Erythroblast (primary cell): Measurements from ENCODE around the gene ADAMTSL1.

Experiments
- DNase-seq, 2 experiments: peaks; one replicate each; lab custom pipeline; 2025; lab: John Stamatoyannopoulos, UW
- GATA1 ChIP-seq: IDR thresholded peaks from 2 replicates; pipeline ENCODE4 v1.6.1; 2011; ENCODE audit warnings: low read depth, mild to moderate bottlenecking, control low read depth, low read length, moderate library complexity
- POLR2A ChIP-seq: IDR thresholded peaks from 2 replicates; pipeline ENCODE4 v1.6.1; 2011; ENCODE audit warnings: mild to moderate bottlenecking, low read length

The ADAMTSL1 gene

GRCh38 chr9:18447541-18447940 is 26.4 kb upstream of the ADAMTSL1 start:
- no peak for TF ChIP-seq POLR2A
- no peak for TF ChIP-seq GATA1
- DNase-seq: no peak

- no peak for TF ChIP-seq GATA1
- TF ChIP-seq POLR2A: no peak
- no peak for DNase-seq
These were observed 25.9 kb upstream of the ADAMTSL1 start for GRCh38 chr9:18448101-18448500.

- TF ChIP-seq GATA1 (no peak), POLR2A (no peak)
- no peak for DNase-seq
These were observed 22.5 kb upstream of the ADAMTSL1 start for GRCh38 chr9:18451406-18451805.

GRCh38 chr9:18452276-18452675 is 21.7 kb upstream of the ADAMTSL1 start:
- DNase-seq: no peak
- no peak for TF ChIP-seq GATA1

GRCh38 chr9:18456624-18457237 is 17.2 kb upstream of the ADAMTSL1 start:
- no peak for DNase-seq
- no peak for TF ChIP-seq POLR2A
- TF ChIP-seq GATA1: no peak

- DNase-seq: no peak
These were observed 16.4 kb upstream of the ADAMTSL1 start for GRCh38 chr9:18457510-18457909.

GRCh38 chr9:18459962-18460584 is 13.9 kb upstream of the ADAMTSL1 start:
- no peak for DNase-seq
- no peak for TF ChIP-seq GATA1
- no peak for TF ChIP-seq POLR2A

More at GRCh38 chr9:18457510-18457909, 16.4 kb upstream of the ADAMTSL1 start:
- TF ChIP-seq POLR2A: no peak
- TF ChIP-seq GATA1: no peak

GRCh38 chr9:18461496-18461895 is 12.5 kb upstream of the ADAMTSL1 start:
- TF ChIP-seq GATA1 (no peak), POLR2A (no peak)
- DNase-seq: no peak

- DNase-seq: no peak
- TF ChIP-seq GATA1: no peak
- TF ChIP-seq POLR2A: no peak
These were observed 10.0 kb upstream of the ADAMTSL1 start for GRCh38 chr9:18463991-18464390.

- TF ChIP-seq GATA1 (no peak), POLR2A (no peak)
- DNase-seq: no peak
These were observed 7.9 kb upstream of the ADAMTSL1 start for GRCh38 chr9:18466101-18466500.

- no peak for DNase-seq
- no peak for TF ChIP-seq POLR2A
- no peak for TF ChIP-seq GATA1
These were observed 6.3 kb upstream of the ADAMTSL1 start for GRCh38 chr9:18467696-18468095.

GRCh38 chr9:18472435-18472834 is 1.5 kb upstream of the ADAMTSL1 start:
- TF ChIP-seq GATA1: no peak
- TF ChIP-seq POLR2A: no peak
- no peak for DNase-seq

- DNase-seq: no peak
- TF ChIP-seq POLR2A (no peak), GATA1 (no peak)
These were observed 1.1 kb upstream of the ADAMTSL1 start for GRCh38 chr9:18472841-18473251.

GRCh38 chr9:18474783-18475182 is 830 bp downstream of the ADAMTSL1 start:
- no peak for DNase-seq
- no peak for TF ChIP-seq POLR2A
- no peak for TF ChIP-seq GATA1

GRCh38 chr9:18477121-18477660 is 3.2 kb downstream of the ADAMTSL1 start:
- TF ChIP-seq GATA1: no peak
- TF ChIP-seq POLR2A: no peak
- DNase-seq: no peak

- TF ChIP-seq GATA1 (no peak), POLR2A (no peak)
- DNase-seq: no peak
These were observed 3.8 kb downstream of the ADAMTSL1 start for GRCh38 chr9:18477719-18478118.
